Keratinocyte (primary cell): ENCODE measurements around the gene CCDC97.

ENCODE experiments used
- EZH2 ChIP-seq: IDR thresholded peaks from one replicate; pipeline ENCODE4 v1.6.1; 2012; ENCODE audit warnings: inconsistent platforms, mild to moderate bottlenecking, low read length, moderate library complexity
- TF ChIP-seq, protein P1 (sequence below), 3 experiments: IDR thresholded peaks in 1 of 3; conservative IDR thresholded peaks in 1 of 3; optimal IDR thresholded peaks in 1 of 3; 2 replicates in 2 of 3; 3 replicates in 1 of 3; pipeline versions ENCODE3 to v1.5.1; 2011; ENCODE audit warnings: low read length in 3 of 3, mild to moderate bottlenecking in 3 of 3, moderate library complexity in 2 of 3, control low read depth in 1 of 3, inconsistent platforms in 1 of 3; ENCODE audit not compliant: insufficient read depth in 2 of 3; ENCODE audit errors: extremely low read depth in 1 of 3

DNA sequence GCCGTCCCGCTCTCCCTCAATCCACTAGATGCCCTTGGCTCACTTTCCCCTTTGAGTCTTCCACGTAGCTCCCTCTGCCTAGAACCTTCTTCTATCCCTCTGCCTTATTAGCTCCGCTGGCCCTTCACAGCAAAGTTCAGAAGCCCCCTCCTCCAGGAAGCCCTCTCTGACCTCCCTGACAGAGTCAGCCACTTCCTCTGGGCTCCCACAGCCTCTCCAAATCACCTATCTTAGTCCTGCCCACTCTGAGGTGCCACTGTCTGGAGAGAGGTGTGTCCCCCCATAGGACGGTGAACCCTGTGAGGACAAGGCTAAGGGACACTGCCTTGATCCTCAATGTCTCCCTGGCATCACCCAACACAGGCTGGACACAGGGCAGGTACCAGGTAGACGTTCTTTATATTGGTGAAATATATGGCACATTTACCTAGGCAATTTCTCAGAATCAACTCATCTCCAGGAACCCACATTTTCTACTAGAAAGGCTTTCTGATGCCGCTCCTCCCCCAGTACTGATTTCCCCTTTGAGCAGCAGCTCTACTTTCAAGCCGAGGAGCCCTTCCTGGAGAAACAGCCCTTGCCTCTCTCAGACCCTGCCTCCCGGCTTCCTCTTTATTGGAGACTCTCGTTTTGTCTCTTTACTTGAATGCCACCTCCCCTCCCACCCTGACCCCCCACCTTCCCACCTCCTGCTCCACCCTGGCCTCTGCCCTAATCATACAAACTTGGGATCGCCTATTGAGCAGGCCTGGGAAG, 47.2 kb downstream of the CCDC97 start:
- TF ChIP-seq EZH2 = no peak
- TF ChIP-seq, protein P1, sequence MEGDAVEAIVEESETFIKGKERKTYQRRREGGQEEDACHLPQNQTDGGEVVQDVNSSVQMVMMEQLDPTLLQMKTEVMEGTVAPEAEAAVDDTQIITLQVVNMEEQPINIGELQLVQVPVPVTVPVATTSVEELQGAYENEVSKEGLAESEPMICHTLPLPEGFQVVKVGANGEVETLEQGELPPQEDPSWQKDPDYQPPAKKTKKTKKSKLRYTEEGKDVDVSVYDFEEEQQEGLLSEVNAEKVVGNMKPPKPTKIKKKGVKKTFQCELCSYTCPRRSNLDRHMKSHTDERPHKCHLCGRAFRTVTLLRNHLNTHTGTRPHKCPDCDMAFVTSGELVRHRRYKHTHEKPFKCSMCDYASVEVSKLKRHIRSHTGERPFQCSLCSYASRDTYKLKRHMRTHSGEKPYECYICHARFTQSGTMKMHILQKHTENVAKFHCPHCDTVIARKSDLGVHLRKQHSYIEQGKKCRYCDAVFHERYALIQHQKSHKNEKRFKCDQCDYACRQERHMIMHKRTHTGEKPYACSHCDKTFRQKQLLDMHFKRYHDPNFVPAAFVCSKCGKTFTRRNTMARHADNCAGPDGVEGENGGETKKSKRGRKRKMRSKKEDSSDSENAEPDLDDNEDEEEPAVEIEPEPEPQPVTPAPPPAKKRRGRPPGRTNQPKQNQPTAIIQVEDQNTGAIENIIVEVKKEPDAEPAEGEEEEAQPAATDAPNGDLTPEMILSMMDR (optimal IDR thresholded peaks at IDR 0.05 in 1 of 3, IDR thresholded peaks at IDR 0.05 in 1 of 3, conservative IDR thresholded peaks at IDR 0.05 in 1 of 3; ENCODE audit: extremely low read depth in 1 of 3, insufficient read depth in 2 of 3, low read length in 3 of 3) = no peak
